HepG2 (cell line): ENCODE data around the gene HACD2. TPM values are rescaled to one million over a fixed set of nuclear protein-coding genes. Genes with fewer than 3 reads are reported as not detected.
A peak's percentile ranks its signal among the peaks of the same experiment; 100 is the strongest.

Source experiments
- CC2D1A ChIP-seq: sonication (generic); formaldehyde crosslinking; IDR thresholded peaks from 2 replicates; pipeline ENCODE4 v1.8.1; 2023; ENCODE audit warnings: mild to moderate bottlenecking, missing genetic modification reagents
- CEBPZ ChIP-seq: IDR thresholded peaks from 2 replicates; pipeline ENCODE4 v1.6.1; 2012; ENCODE audit warnings: low read length, improper control_type of control experiment
- GATAD2A ChIP-seq: IDR thresholded peaks from 2 replicates; pipeline ENCODE4 v1.6.1; 2016
- HNRNPH1 ChIP-seq: fragments of 200-400 bp; formaldehyde crosslinking; optimal IDR thresholded peaks from 2 replicates; pipeline ENCODE3; 2017; ENCODE audit warnings: mild to moderate bottlenecking, low read depth, low read length
- KLF15 ChIP-seq: sonication (generic); formaldehyde crosslinking; IDR thresholded peaks from 2 replicates; pipeline ENCODE4 v1.8.1; 2023; ENCODE audit warnings: borderline replicate concordance, mild to moderate bottlenecking, inconsistent platforms, missing genetic modification reagents, mixed read lengths
- MEF2D ChIP-seq: sonication (generic); formaldehyde crosslinking; IDR thresholded peaks from 2 replicates; pipeline ENCODE4 v1.5.1; 2020; ENCODE audit warnings: mild to moderate bottlenecking, missing genetic modification reagents
- NFE2 ChIP-seq: sonication (generic); formaldehyde crosslinking; IDR thresholded peaks from 2 replicates; pipeline ENCODE4 v1.4.0; 2020; ENCODE audit warnings: missing genetic modification reagents
- NFKB2 ChIP-seq: sonication (generic); formaldehyde crosslinking; IDR thresholded peaks from 2 replicates; pipeline ENCODE4 v1.4.0; 2020; ENCODE audit warnings: missing genetic modification reagents, borderline replicate concordance
- SALL2 ChIP-seq: sonication (generic); formaldehyde crosslinking; IDR thresholded peaks from 2 replicates; pipeline ENCODE4 v1.8.1; 2023; ENCODE audit warnings: mild to moderate bottlenecking, missing genetic modification reagents, inconsistent platforms
- SMAD3 ChIP-seq: sonication (generic); formaldehyde crosslinking; IDR thresholded peaks from 2 replicates; pipeline ENCODE4 v1.4.0; 2020; ENCODE audit warnings: missing genetic modification reagents
- SP5 ChIP-seq: IDR thresholded peaks from 2 replicates; pipeline ENCODE4 v1.6.1; 2016; ENCODE audit warnings: low read depth, borderline replicate concordance
- STAG1 ChIP-seq: sonication (generic); formaldehyde crosslinking; IDR thresholded peaks from 2 replicates; pipeline ENCODE4 v1.4.0; 2020; ENCODE audit warnings: missing genetic modification reagents
- TEAD3 ChIP-seq: optimal IDR thresholded peaks from 2 replicates; pipeline ENCODE3; 2016; ENCODE audit warnings: borderline replicate concordance
- XRCC5 ChIP-seq: fragments of 200-400 bp; formaldehyde crosslinking; optimal IDR thresholded peaks from 2 replicates; pipeline ENCODE3; 2017; ENCODE audit warnings: mild to moderate bottlenecking, low read length
- ZBED4 ChIP-seq: sonication (generic); formaldehyde crosslinking; IDR thresholded peaks from 2 replicates; pipeline ENCODE4 v1.4.0; 2020; ENCODE audit warnings: missing genetic modification reagents, borderline replicate concordance
- ZBTB42 ChIP-seq: sonication (generic); formaldehyde crosslinking; IDR thresholded peaks from 2 replicates; pipeline ENCODE4 v1.5.0; 2020; ENCODE audit warnings: mild to moderate bottlenecking, missing genetic modification reagents
- ZBTB8A ChIP-seq: sonication (generic); formaldehyde crosslinking; IDR thresholded peaks from 2 replicates; pipeline ENCODE4 v1.4.0; 2020; ENCODE audit warnings: mild to moderate bottlenecking, low read depth, missing genetic modification reagents, borderline replicate concordance
- ZFP1 ChIP-seq: IDR thresholded peaks from 2 replicates; pipeline ENCODE4 v1.6.1; 2016
- ZFX ChIP-seq: sonication (generic); formaldehyde crosslinking; IDR thresholded peaks from 2 replicates; pipeline ENCODE4 v1.4.0; 2020; ENCODE audit warnings: mild to moderate bottlenecking, low read depth, missing genetic modification reagents, moderate library complexity
- ZNF24 ChIP-seq: fragments of 450-650 bp; IDR thresholded peaks from 2 replicates; pipeline ENCODE4 v1.6.1; 2017; ENCODE audit warnings: antibody characterized with exemption, mild to moderate bottlenecking
- ZNF33A ChIP-seq: sonication (generic); formaldehyde crosslinking; IDR thresholded peaks from 2 replicates; pipeline ENCODE4 v1.5.1; 2020; ENCODE audit warnings: missing genetic modification reagents, mild to moderate bottlenecking, moderate library complexity, borderline replicate concordance
- ZNF513 ChIP-seq: sonication (generic); formaldehyde crosslinking; conservative IDR thresholded peaks from 2 replicates; pipeline ENCODE4 v1.5.0; 2020; ENCODE audit warnings: missing genetic modification reagents
- ZNF75D ChIP-seq: sonication (generic); formaldehyde crosslinking; IDR thresholded peaks from 2 replicates; pipeline ENCODE4 v1.8.1; 2023; ENCODE audit warnings: missing genetic modification reagents, mild to moderate bottlenecking, borderline replicate concordance
- ZNF816 ChIP-seq: sonication (generic); formaldehyde crosslinking; IDR thresholded peaks from 2 replicates; pipeline ENCODE4 v1.8.0; 2022; ENCODE audit warnings: missing genetic modification reagents, mild to moderate bottlenecking, borderline replicate concordance
- ZNF839 ChIP-seq: sonication (generic); formaldehyde crosslinking; IDR thresholded peaks from 2 replicates; pipeline ENCODE4 v1.4.0; 2020; ENCODE audit warnings: missing genetic modification reagents, mild to moderate bottlenecking, borderline replicate concordance
- polyA plus RNA-seq, 8 experiments: library from polyadenylated mRNA; depleted of rRNA in 3 of 8; stranded (reverse) in 7 of 8; unstranded in 1 of 8; fragments of >200 nt; fragmentation: Illumina TruSeq in 4 of 8; extraction: Trizol in 4 of 8; gene quantifications; 2 replicates each; pipeline versions ENCODE4 v1.2.1 to v1.2.3, GENCODE V29; 2011 to 2016; ENCODE audit warnings: low read depth in 4 of 8, missing spikeins in 1 of 8, mixed read lengths in 1 of 8; ENCODE audit not compliant: insufficient read depth in 1 of 8
- total RNA-seq, 5 experiments: library from RNA; depleted of rRNA; stranded (reverse); fragments of >200 nt; fragmentation: Illumina TruSeq; extraction: Trizol; gene quantifications; 2 replicates each; pipeline ENCODE4 v1.2.3, GENCODE V29; 2016; ENCODE audit warnings: low read depth in 1 of 5

Gene HACD2
- total and polyA plus RNA-seq, 2 of the 13 experiments (the other 11 are each of a cell fraction or from before 2014, with no cell fraction given): 47.0 to 50.4 TPM

- no peak for TF ChIP-seq ZBED4 (CRISPR knock-in tag)
- TF ChIP-seq ZBTB8A (CRISPR knock-in tag): no peak
- TF ChIP-seq ZNF816 (CRISPR knock-in tag): no peak
- no peak for TF ChIP-seq SALL2
- no peak for TF ChIP-seq SMAD3 (CRISPR knock-in tag)
- no peak for TF ChIP-seq KLF15
- no peak for TF ChIP-seq ZFP1 (CRISPR knock-in tag)
- TF ChIP-seq CEBPZ: no peak
- no peak for TF ChIP-seq STAG1 (CRISPR knock-in tag)
- TF ChIP-seq ZNF24: no peak
- no peak for TF ChIP-seq ZNF839 (CRISPR knock-in tag)
- no peak for TF ChIP-seq ZBTB42
- TF ChIP-seq ZFX (CRISPR knock-in tag): no peak
- TF ChIP-seq NFKB2 (CRISPR knock-in tag): no peak
- TF ChIP-seq ZNF33A (CRISPR knock-in tag): no peak
- no peak for TF ChIP-seq MEF2D (CRISPR knock-in tag)
- TF ChIP-seq CC2D1A: no peak
- TF ChIP-seq SP5: peak; percentile 70; the same call in 1 of the 2 replicates
- no peak for TF ChIP-seq XRCC5
- peak; percentile 60 for TF ChIP-seq TEAD3 (CRISPR knock-in tag)
- TF ChIP-seq HNRNPH1: no peak
- no peak for TF ChIP-seq NFE2 (CRISPR knock-in tag)
- TF ChIP-seq ZNF513 (CRISPR knock-in tag): no peak
- peak; percentile 43; the same call in 1 of the 2 replicates for TF ChIP-seq GATAD2A (CRISPR knock-in tag)
- TF ChIP-seq ZNF75D (CRISPR knock-in tag): no peak
Observed at GRCh38 chr3:123586131-123586530, 1.3 kb upstream of the HACD2 start (continued).
